Uterus (tissue), 2 donors: ENCODE data around the gene TM9SF2.

ENCODE experiments used
- POLR2A ChIP-seq, 2 donors: fragments of 450-650 bp; IDR thresholded peaks; one replicate each; pipeline ENCODE4 v1.6.1; 2016; ENCODE audit warnings: antibody characterized with exemption in 2 of 2, mild to moderate bottlenecking in 1 of 2, moderate library complexity in 1 of 2
- TF ChIP-seq, protein P1 (sequence below), 4 experiments: fragments of 200-600 bp in 2 of 4; fragments of 450-650 bp in 2 of 4; sonication (generic) in 2 of 4; IDR thresholded peaks; one replicate each; pipeline ENCODE4 v1.5.1; 2016 to 2019; ENCODE audit warnings: antibody characterized with exemption in 4 of 4, mild to moderate bottlenecking in 2 of 4, moderate library complexity in 1 of 4

DNA sequence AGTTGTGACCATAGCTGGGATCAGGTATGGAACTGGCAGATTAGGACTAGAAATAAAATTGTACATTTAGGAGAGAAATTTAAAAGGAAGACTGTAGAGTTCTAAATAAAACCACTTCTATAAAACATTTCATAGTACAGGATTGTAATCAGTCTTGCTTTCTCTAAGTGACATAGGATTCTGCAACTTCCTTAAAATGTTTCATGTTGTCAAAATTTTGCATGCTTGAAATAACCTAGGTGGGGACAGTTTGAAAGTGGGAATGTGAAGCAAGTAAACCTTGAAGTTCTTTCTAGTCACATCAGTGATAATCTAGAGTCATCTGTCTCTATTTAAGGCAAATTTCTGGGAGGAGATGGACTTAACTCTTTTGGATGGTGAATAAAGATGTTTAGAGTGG lies 6.7 kb downstream of the TM9SF2 start:
- TF ChIP-seq, protein P1, sequence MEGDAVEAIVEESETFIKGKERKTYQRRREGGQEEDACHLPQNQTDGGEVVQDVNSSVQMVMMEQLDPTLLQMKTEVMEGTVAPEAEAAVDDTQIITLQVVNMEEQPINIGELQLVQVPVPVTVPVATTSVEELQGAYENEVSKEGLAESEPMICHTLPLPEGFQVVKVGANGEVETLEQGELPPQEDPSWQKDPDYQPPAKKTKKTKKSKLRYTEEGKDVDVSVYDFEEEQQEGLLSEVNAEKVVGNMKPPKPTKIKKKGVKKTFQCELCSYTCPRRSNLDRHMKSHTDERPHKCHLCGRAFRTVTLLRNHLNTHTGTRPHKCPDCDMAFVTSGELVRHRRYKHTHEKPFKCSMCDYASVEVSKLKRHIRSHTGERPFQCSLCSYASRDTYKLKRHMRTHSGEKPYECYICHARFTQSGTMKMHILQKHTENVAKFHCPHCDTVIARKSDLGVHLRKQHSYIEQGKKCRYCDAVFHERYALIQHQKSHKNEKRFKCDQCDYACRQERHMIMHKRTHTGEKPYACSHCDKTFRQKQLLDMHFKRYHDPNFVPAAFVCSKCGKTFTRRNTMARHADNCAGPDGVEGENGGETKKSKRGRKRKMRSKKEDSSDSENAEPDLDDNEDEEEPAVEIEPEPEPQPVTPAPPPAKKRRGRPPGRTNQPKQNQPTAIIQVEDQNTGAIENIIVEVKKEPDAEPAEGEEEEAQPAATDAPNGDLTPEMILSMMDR (IDR thresholded peaks at IDR 0.05), result no peak
- no peak for TF ChIP-seq POLR2A (IDR thresholded peaks at IDR 0.05)
